K562 (cell line): Measurements from ENCODE around the gene BRD3OS.

Experiments used
- ARHGAP35 ChIP-seq: fragments of 450-650 bp; IDR thresholded peaks from 2 replicates; pipeline ENCODE4 v1.6.1; 2018; ENCODE audit not compliant: partially characterized antibody
- CEBPG ChIP-seq, 3 experiments: fragments of 200-800 bp in 1 of 3; sonication (Bioruptor generic) in 1 of 3; sonication (generic) in 1 of 3; formaldehyde crosslinking in 1 of 3; IDR thresholded peaks in 2 of 3; conservative IDR thresholded peaks in 1 of 3; 2 replicates each; pipeline versions ENCODE4 v1.6.1 to v1.8.0; 2016 to 2022; ENCODE audit warnings: missing compliant biosample characterization in 2 of 3, missing genetic modification characterization in 2 of 3, mild to moderate bottlenecking in 1 of 3, missing genetic modification reagents in 1 of 3
- EZH2 ChIP-seq: IDR thresholded peaks from 2 replicates; pipeline ENCODE4 v1.6.1; 2012; ENCODE audit warnings: low read depth, mild to moderate bottlenecking, inconsistent platforms, low read length, borderline replicate concordance
- KDM1A ChIP-seq, 2 experiments: fragments of 450-650 bp; IDR thresholded peaks; 2 replicates each; pipeline ENCODE4 v1.6.1; 2016; ENCODE audit warnings: mild to moderate bottlenecking in 2 of 2
- RAD21 ChIP-seq, 2 experiments: fragments of 250-450 bp in 1 of 2; fragments of 450-650 bp in 1 of 2; sonication (Bioruptor Pico) in 1 of 2; formaldehyde crosslinking in 1 of 2; IDR thresholded peaks in 1 of 2; conservative IDR thresholded peaks in 1 of 2; 2 replicates each; pipeline versions ENCODE4 v1.4.0 to v1.8.0; 2020 to 2022; ENCODE audit warnings: mild to moderate bottlenecking in 2 of 2, moderate library complexity in 1 of 2
- SAFB ChIP-seq: fragments of 200-400 bp; formaldehyde crosslinking; IDR thresholded peaks from 2 replicates; pipeline ENCODE4 v1.6.1; 2017; ENCODE audit warnings: low read depth, low read length, borderline replicate concordance
- SRSF1 ChIP-seq: fragments of 200-400 bp; formaldehyde crosslinking; IDR thresholded peaks from 2 replicates; pipeline ENCODE4 v1.6.1; 2017; ENCODE audit warnings: mild to moderate bottlenecking, low read depth, low read length, moderate library complexity
- TBP ChIP-seq: optimal IDR thresholded peaks from 2 replicates; pipeline ENCODE3; 2011; ENCODE audit warnings: low read depth, low read length, improper control_type of control experiment
- XRCC4 ChIP-seq: IDR thresholded peaks from one replicate; pipeline ENCODE4 v1.6.1; 2011; ENCODE audit not compliant: insufficient read depth, insufficient read length; ENCODE audit errors: extremely low read depth
- TF ChIP-seq, protein P1 (sequence below): sonication (generic); formaldehyde crosslinking; IDR thresholded peaks from 2 replicates; pipeline ENCODE4 v1.8.0; 2023; ENCODE audit warnings: mild to moderate bottlenecking, missing genetic modification reagents
- TF ChIP-seq, protein P2 (sequence below): sonication (generic); formaldehyde crosslinking; IDR thresholded peaks from 2 replicates; pipeline ENCODE4 v1.8.0; 2022; ENCODE audit warnings: mild to moderate bottlenecking, low read depth, missing genetic modification reagents

DNA sequence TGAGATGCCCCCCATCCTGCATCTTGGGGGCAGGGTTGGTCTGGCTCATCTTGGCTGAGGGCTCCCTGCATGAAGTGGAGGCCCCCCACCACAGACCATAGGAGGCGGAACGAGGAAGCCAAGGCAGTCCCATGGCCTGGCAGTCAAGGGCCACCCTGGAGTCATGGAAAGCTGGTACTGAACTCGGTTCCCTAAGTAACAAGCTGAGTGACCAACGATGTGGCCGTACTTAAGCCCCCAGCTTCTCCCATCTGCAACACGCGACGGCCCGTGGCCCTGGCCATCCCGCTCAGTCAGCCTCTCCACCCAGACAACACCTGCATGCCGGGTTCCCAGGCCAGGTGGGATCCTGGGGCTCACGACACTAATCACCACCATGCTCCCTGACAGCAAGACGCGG, 25.4 kb downstream of the BRD3OS start:
- TF ChIP-seq EZH2 (no peak), RAD21 (CRISPR knock-in tag; conservative IDR thresholded peaks at IDR 0.05 in 1 of 2, IDR thresholded peaks at IDR 0.05 in 1 of 2) (no peak), ARHGAP35 (no peak), SAFB (no peak), CEBPG (CRISPR knock-in tag; IDR thresholded peaks at IDR 0.05) (no peak), CEBPG (tag; conservative IDR thresholded peaks at IDR 0.05 in 1 of 2, IDR thresholded peaks at IDR 0.05 in 1 of 2) (no peak), KDM1A (IDR thresholded peaks at IDR 0.05) (no peak), XRCC4 (no peak), TBP (no peak), SRSF1 (no peak)
- TF ChIP-seq, protein P1, sequence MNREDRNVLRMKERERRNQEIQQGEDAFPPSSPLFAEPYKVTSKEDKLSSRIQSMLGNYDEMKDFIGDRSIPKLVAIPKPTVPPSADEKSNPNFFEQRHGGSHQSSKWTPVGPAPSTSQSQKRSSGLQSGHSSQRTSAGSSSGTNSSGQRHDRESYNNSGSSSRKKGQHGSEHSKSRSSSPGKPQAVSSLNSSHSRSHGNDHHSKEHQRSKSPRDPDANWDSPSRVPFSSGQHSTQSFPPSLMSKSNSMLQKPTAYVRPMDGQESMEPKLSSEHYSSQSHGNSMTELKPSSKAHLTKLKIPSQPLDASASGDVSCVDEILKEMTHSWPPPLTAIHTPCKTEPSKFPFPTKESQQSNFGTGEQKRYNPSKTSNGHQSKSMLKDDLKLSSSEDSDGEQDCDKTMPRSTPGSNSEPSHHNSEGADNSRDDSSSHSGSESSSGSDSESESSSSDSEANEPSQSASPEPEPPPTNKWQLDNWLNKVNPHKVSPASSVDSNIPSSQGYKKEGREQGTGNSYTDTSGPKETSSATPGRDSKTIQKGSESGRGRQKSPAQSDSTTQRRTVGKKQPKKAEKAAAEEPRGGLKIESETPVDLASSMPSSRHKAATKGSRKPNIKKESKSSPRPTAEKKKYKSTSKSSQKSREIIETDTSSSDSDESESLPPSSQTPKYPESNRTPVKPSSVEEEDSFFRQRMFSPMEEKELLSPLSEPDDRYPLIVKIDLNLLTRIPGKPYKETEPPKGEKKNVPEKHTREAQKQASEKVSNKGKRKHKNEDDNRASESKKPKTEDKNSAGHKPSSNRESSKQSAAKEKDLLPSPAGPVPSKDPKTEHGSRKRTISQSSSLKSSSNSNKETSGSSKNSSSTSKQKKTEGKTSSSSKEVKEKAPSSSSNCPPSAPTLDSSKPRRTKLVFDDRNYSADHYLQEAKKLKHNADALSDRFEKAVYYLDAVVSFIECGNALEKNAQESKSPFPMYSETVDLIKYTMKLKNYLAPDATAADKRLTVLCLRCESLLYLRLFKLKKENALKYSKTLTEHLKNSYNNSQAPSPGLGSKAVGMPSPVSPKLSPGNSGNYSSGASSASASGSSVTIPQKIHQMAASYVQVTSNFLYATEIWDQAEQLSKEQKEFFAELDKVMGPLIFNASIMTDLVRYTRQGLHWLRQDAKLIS = no peak
- TF ChIP-seq, protein P2, sequence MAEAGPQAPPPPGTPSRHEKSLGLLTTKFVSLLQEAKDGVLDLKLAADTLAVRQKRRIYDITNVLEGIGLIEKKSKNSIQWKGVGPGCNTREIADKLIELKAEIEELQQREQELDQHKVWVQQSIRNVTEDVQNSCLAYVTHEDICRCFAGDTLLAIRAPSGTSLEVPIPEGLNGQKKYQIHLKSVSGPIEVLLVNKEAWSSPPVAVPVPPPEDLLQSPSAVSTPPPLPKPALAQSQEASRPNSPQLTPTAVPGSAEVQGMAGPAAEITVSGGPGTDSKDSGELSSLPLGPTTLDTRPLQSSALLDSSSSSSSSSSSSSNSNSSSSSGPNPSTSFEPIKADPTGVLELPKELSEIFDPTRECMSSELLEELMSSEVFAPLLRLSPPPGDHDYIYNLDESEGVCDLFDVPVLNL (CRISPR knock-in tag) = no peak
